Panc1 (cell line): ENCODE measurements around the gene PHF20. TPM values are rescaled to one million over a fixed set of nuclear protein-coding genes. Genes with fewer than 3 reads are reported as not detected.

Source experiments
- ATAC-seq: fragments of 200-7000 bp; cut with Tn5 transposase; 2 replicates; pipeline ENCODE4 v1.9.1; 2020; ENCODE audit warnings: mild to moderate bottlenecking, moderate library complexity
- BruUV-seq: library from RNA; stranded (reverse); fragments of 400-500 nt; replicated peaks from 2 replicates; lab custom pipeline; 2021; lab: Mats Ljungman, UMichigan
- CTCF ChIA-PET: fragments of 300-600 bp; sonication (Branson Sonifier 250); formaldehyde crosslinking; loops from one replicate; lab custom pipeline; 2022; ENCODE audit warnings: antibody characterized with exemption; lab: Charles Lee
- POLR2A ChIA-PET: fragments of 300-600 bp; sonication (Branson Sonifier 250); formaldehyde crosslinking; loops from one replicate; lab custom pipeline; 2022; ENCODE audit warnings: antibody characterized with exemption; lab: Charles Lee
- DNase-seq: peaks from one replicate; pipeline ENCODE4 v3.0.0-alpha.2; 2010; ENCODE audit warnings: low read depth, low spot score
- H3K27ac ChIP-seq: 2 replicates; pipeline ENCODE4 v1.5.1; 2011; ENCODE audit warnings: mild to moderate bottlenecking, low read length, inconsistent platforms
- H3K27me3 ChIP-seq: fragments of 200-500 bp; sonication (Bioruptor generic); 2 replicates; pipeline ENCODE4 v1.6.0; 2014; ENCODE audit warnings: low read length, inconsistent platforms; ENCODE audit not compliant: control insufficient read depth, insufficient read depth
- H3K36me3 ChIP-seq: fragments of 200-500 bp; sonication (Bioruptor generic); 2 replicates; pipeline ENCODE4 v1.5.1; 2014; ENCODE audit warnings: inconsistent platforms, mild to moderate bottlenecking, low read length, moderate library complexity; ENCODE audit not compliant: control insufficient read depth, insufficient read depth
- H3K4me1 ChIP-seq: 2 replicates; pipeline ENCODE4 v1.5.1; 2011; ENCODE audit warnings: inconsistent platforms, mild to moderate bottlenecking, low read length, moderate library complexity; ENCODE audit not compliant: control insufficient read depth, insufficient read depth
- H3K4me3 ChIP-seq, 2 experiments: 2 replicates each; pipeline ENCODE4 v1.5.1; 2011 to 2012; ENCODE audit warnings: low read depth in 2 of 2, low read length in 2 of 2, mild to moderate bottlenecking in 2 of 2, inconsistent platforms in 1 of 2, moderate library complexity in 1 of 2
- H3K9me3 ChIP-seq: fragments of 200-500 bp; sonication (Bioruptor generic); 2 replicates; pipeline ENCODE4 v1.5.1; 2014; ENCODE audit warnings: low read depth, mild to moderate bottlenecking, inconsistent platforms, low read length, moderate library complexity; ENCODE audit not compliant: control insufficient read depth, insufficient read depth
- POLR2AphosphoS5 ChIP-seq: IDR thresholded peaks from 2 replicates; pipeline ENCODE4 v1.6.1; 2012; ENCODE audit warnings: mild to moderate bottlenecking, low read depth, low read length, moderate library complexity
- SIN3A ChIP-seq: IDR thresholded peaks from 2 replicates; pipeline ENCODE4 v1.6.1; 2012; ENCODE audit warnings: low read depth, mild to moderate bottlenecking, low read length, moderate library complexity, borderline replicate concordance; ENCODE audit not compliant: insufficient read depth
- TCF7L2 ChIP-seq: IDR thresholded peaks from 2 replicates; pipeline ENCODE4 v1.6.1; 2011; ENCODE audit warnings: mild to moderate bottlenecking, low read depth, low read length, inconsistent platforms
- in situ Hi-C: cut with HindIII; loops from 2 replicates; pipeline ENCODE4 v1.10.0; 2016; ENCODE audit warnings: low sequenced_read_pairs, low pct_unique_long_range_greater_than_20kb
- intact Hi-C: fragments of 100-400 bp; cut with micrococcal nuclease; formaldehyde crosslinking; loops from one replicate; pipeline ENCODE4 v1.10.0; 2022; ENCODE audit not compliant: unreplicated experiment
- total RNA-seq: library from RNA; stranded (reverse); gene quantifications from one replicate; pipeline ENCODE4 v1.2.1, GENCODE V29; 2021; ENCODE audit not compliant: unreplicated experiment
- TF ChIP-seq, protein P1 (sequence below), 2 experiments: IDR thresholded peaks; 2 replicates each; pipeline ENCODE4 v1.6.1; 2011 to 2012; ENCODE audit warnings: low read depth in 2 of 2, control low read depth in 1 of 2, low read length in 1 of 2, mild to moderate bottlenecking in 1 of 2, moderate library complexity in 1 of 2; ENCODE audit not compliant: insufficient read depth in 1 of 2
- TF ChIP-seq, protein P2 (sequence below): fragments of 450-650 bp; IDR thresholded peaks from 2 replicates; pipeline ENCODE4 v1.5.1; 2017; ENCODE audit warnings: mild to moderate bottlenecking

Gene PHF20
- total RNA-seq, 1 experiment from 2014 or later = 51.5 TPM

DNA sequence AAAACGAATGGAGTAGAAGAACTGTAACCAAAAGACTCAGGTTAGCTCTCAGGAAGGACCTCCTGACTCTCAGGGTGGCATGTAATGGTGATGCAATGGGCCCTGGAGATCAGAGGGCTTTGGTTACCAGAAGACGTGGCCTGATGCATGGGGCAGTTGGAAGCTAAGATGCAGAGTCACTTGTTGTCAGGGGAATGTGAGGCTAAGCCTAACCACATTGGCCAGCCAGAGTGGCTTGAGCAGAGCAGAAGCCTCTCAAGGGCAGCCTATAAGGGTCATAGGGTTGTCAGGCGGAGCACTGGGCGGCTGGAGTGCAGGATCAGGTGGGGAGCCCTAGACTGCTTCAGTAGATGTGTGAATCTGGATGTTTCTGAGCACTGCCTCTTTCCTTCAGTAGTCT, 202.4 kb downstream of the PHF20 start:
- no peak overlapping the region for H3K4me3 ChIP-seq
- in situ Hi-C loops (no loop called here), intact Hi-C loops (no loop called here)
- H3K9me3 ChIP-seq = no peaks in the 10 kb centered on the region
- TF ChIP-seq, protein P1, sequence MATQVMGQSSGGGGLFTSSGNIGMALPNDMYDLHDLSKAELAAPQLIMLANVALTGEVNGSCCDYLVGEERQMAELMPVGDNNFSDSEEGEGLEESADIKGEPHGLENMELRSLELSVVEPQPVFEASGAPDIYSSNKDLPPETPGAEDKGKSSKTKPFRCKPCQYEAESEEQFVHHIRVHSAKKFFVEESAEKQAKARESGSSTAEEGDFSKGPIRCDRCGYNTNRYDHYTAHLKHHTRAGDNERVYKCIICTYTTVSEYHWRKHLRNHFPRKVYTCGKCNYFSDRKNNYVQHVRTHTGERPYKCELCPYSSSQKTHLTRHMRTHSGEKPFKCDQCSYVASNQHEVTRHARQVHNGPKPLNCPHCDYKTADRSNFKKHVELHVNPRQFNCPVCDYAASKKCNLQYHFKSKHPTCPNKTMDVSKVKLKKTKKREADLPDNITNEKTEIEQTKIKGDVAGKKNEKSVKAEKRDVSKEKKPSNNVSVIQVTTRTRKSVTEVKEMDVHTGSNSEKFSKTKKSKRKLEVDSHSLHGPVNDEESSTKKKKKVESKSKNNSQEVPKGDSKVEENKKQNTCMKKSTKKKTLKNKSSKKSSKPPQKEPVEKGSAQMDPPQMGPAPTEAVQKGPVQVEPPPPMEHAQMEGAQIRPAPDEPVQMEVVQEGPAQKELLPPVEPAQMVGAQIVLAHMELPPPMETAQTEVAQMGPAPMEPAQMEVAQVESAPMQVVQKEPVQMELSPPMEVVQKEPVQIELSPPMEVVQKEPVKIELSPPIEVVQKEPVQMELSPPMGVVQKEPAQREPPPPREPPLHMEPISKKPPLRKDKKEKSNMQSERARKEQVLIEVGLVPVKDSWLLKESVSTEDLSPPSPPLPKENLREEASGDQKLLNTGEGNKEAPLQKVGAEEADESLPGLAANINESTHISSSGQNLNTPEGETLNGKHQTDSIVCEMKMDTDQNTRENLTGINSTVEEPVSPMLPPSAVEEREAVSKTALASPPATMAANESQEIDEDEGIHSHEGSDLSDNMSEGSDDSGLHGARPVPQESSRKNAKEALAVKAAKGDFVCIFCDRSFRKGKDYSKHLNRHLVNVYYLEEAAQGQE (IDR thresholded peaks at IDR 0.05; ENCODE audit: insufficient read depth in 1 of 2, low read depth in 2 of 2, low read length in 1 of 2) = no peak
- TF ChIP-seq TCF7L2 = no peak
- TF ChIP-seq, protein P2, sequence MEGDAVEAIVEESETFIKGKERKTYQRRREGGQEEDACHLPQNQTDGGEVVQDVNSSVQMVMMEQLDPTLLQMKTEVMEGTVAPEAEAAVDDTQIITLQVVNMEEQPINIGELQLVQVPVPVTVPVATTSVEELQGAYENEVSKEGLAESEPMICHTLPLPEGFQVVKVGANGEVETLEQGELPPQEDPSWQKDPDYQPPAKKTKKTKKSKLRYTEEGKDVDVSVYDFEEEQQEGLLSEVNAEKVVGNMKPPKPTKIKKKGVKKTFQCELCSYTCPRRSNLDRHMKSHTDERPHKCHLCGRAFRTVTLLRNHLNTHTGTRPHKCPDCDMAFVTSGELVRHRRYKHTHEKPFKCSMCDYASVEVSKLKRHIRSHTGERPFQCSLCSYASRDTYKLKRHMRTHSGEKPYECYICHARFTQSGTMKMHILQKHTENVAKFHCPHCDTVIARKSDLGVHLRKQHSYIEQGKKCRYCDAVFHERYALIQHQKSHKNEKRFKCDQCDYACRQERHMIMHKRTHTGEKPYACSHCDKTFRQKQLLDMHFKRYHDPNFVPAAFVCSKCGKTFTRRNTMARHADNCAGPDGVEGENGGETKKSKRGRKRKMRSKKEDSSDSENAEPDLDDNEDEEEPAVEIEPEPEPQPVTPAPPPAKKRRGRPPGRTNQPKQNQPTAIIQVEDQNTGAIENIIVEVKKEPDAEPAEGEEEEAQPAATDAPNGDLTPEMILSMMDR = no peak
- TF ChIP-seq SIN3A = no peak
- no peak for TF ChIP-seq POLR2AphosphoS5
- ATAC-seq = no peak
- DNase-seq = no peak
- no peak overlapping the region for H3K27ac ChIP-seq
- ChIA-PET CTCF (no interaction called here), POLR2A (no interaction called here)
- H3K36me3 ChIP-seq = no peaks in the 10 kb centered on the region
- H3K27me3 ChIP-seq = no peaks in the 10 kb centered on the region
- H3K4me1 ChIP-seq = no peaks in the 10 kb centered on the region
- no TSS peak for BruUV-seq

DNA sequence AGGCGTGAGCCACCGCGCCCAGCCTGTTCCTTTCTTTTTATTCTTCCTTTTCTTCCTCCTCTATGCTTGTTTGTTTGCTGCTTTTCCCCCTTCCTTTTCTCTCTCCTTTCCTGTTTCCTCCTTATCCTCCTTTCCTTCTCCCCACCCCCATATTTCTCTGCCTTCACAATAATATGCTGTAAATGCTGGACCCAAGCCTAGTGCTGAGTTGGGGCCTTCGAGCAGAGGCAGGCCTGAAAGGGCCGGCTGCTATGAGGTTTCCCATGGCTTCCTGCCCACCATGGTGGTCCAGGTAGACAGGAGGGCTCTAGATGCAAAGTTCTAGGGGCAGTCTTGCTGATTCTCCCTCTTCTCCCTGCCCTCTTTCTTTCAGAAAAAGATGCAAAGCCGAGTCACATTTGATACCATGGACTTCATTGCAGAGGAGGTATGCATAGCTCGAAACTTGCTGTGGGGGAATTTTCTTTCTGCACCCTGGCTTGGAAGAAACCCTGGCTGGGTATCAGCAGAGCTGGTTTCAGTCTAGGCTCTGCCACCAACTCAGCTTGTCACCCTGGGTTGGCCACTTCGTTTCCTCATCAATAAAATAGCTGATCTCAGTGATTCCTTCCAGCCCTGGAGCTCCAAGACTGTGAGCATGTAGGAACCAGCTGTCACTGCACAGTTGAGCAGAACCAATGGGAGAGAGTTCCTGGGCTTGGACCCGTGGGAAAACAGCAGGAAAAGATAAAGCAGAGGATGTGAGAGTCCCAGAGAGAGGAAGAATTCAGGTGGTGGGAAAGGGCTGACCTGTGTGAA, 204.0 kb downstream of the PHF20 start:
- intact Hi-C loops (no loop called here), in situ Hi-C loops (no loop called here)
- Histone ChIP-seq H3K36me3 (no peaks in the 10 kb centered on the region), H3K9me3 (no peaks in the 10 kb centered on the region), H3K4me3 (no peak overlapping the region), H3K27me3 (no peaks in the 10 kb centered on the region), H3K4me1 (no peaks in the 10 kb centered on the region), H3K27ac (no peak overlapping the region)
- BruUV-seq = no TSS peak
- POLR2A ChIA-PET = no interaction called here
- no peak for ATAC-seq
- CTCF ChIA-PET = no interaction called here
- no peak for DNase-seq
- TF ChIP-seq, protein P1 (IDR thresholded peaks at IDR 0.05; ENCODE audit: insufficient read depth in 1 of 2, low read depth in 2 of 2, low read length in 1 of 2) = no peak
- TF ChIP-seq TCF7L2 (no peak), POLR2AphosphoS5 (no peak), SIN3A (no peak)
- TF ChIP-seq, protein P2 = no peak
